Adrenal gland (tissue), 5 donors: ENCODE results near the gene PTPRN2.

Source experiments
- CTCF ChIP-seq, 6 experiments: fragments of 450-650 bp in 4 of 6; fragments of 200-600 bp in 2 of 6; sonication (generic) in 1 of 6; IDR thresholded peaks; 1 replicate in 5 of 6; 2 replicates in 1 of 6; pipeline versions ENCODE4 v1.5.1 to v1.8.0; 2016 to 2021; ENCODE audit warnings: antibody characterized with exemption in 6 of 6, mild to moderate bottlenecking in 2 of 6, moderate library complexity in 1 of 6
- POLR2A ChIP-seq, 2 donors: fragments of 450-650 bp; IDR thresholded peaks; one replicate each; pipeline ENCODE4 v1.6.1; 2017; ENCODE audit warnings: antibody characterized with exemption in 2 of 2, mild to moderate bottlenecking in 2 of 2, moderate library complexity in 1 of 2
- donor health status: DM: no; HTN: no; CAD: no.

- no peak for TF ChIP-seq CTCF (IDR thresholded peaks at IDR 0.05)
- no peak for TF ChIP-seq POLR2A (IDR thresholded peaks at IDR 0.05)
Observed at GRCh38 chr7:158228986-158229385, 358.6 kb downstream of the PTPRN2 start.
